ENCODE data around the gene DIS3L2. TPM values are rescaled to one million over a fixed set of nuclear protein-coding genes. Genes with fewer than 3 reads are reported as not detected.

Gene DIS3L2
- total RNA-seq, 1 donor = 30.7 TPM

- no peak overlapping the region for H3K4me3 ChIP-seq (ENCODE audit: low read depth, low read length)
- no peak for DNase-seq (ENCODE audit: low read depth)
- TF ChIP-seq CTCF (IDR thresholded peaks at IDR 0.05; ENCODE audit: insufficient read depth, low read depth, low read length) = no peak
Observed at GRCh38 chr2:232052591-232052990, 91.1 kb downstream of the DIS3L2 start.

- no peak overlapping the region for H3K4me3 ChIP-seq (ENCODE audit: low read depth, low read length)
- DNase-seq (ENCODE audit: low read depth) = no peak
- no peak for TF ChIP-seq CTCF (IDR thresholded peaks at IDR 0.05; ENCODE audit: insufficient read depth, low read depth, low read length)
Observed at GRCh38 chr2:232053777-232054176, 92.3 kb downstream of the DIS3L2 start.

- H3K4me3 ChIP-seq (ENCODE audit: low read depth, low read length) = no peak overlapping the region
- peak; percentile 8 for DNase-seq (ENCODE audit: low read depth)
- TF ChIP-seq CTCF (IDR thresholded peaks at IDR 0.05; ENCODE audit: insufficient read depth, low read depth, low read length) = no peak
Observed at GRCh38 chr2:232058063-232058877, 96.8 kb downstream of the DIS3L2 start.

- TF ChIP-seq CTCF (IDR thresholded peaks at IDR 0.05; ENCODE audit: insufficient read depth, low read depth, low read length) = no peak
- no peak for DNase-seq (ENCODE audit: low read depth)
- H3K4me3 ChIP-seq (ENCODE audit: low read depth, low read length) = no peak overlapping the region
Observed at GRCh38 chr2:232058931-232059330, 97.4 kb downstream of the DIS3L2 start.

- H3K4me3 ChIP-seq (ENCODE audit: low read depth, low read length) = no peak overlapping the region
- TF ChIP-seq CTCF (IDR thresholded peaks at IDR 0.05; ENCODE audit: insufficient read depth, low read depth, low read length) = no peak
- no peak for DNase-seq (ENCODE audit: low read depth)
Observed at GRCh38 chr2:232061265-232061664, 99.8 kb downstream of the DIS3L2 start.

- no peak overlapping the region for H3K4me3 ChIP-seq (ENCODE audit: low read depth, low read length)
- TF ChIP-seq CTCF (IDR thresholded peaks at IDR 0.05; ENCODE audit: insufficient read depth, low read depth, low read length) = no peak
- DNase-seq (ENCODE audit: low read depth) = no peak
Observed at GRCh38 chr2:232073026-232073425, 111.5 kb downstream of the DIS3L2 start.

GRCh38 chr2:232073699-232074098 is 112.2 kb downstream of the DIS3L2 start:
- no peak overlapping the region for H3K4me3 ChIP-seq (ENCODE audit: low read depth, low read length)
- TF ChIP-seq CTCF (IDR thresholded peaks at IDR 0.05; ENCODE audit: insufficient read depth, low read depth, low read length) = no peak
- DNase-seq (ENCODE audit: low read depth) = no peak

Measured in fibroblast of villous mesenchyme (primary cell).